ENCODE data around the gene SAMD4B. TPM values are rescaled to one million over a fixed set of nuclear protein-coding genes. Genes with fewer than 3 reads are reported as not detected.

SAMD4B gene

GRCh38 chr19:39433480-39434079, 91.4 kb downstream of the SAMD4B start:
- Histone ChIP-seq H2BK5ac (ENCODE audit: low read length) (no peak overlapping the region), H2BK15ac (ENCODE audit: low read length) (no peak overlapping the region), H3K14ac (ENCODE audit: low read length) (no peak overlapping the region), H3K36me3 (replicated peaks in 1 of 2; ENCODE audit: control insufficient read depth in 2 of 2, insufficient read depth in 2 of 2, low read length in 2 of 2) (peaks cover 29 to 31% of the 10 kb centered on the region in 2 donors), H3K18ac (ENCODE audit: low read length) (no peak overlapping the region), H3K9me3 (replicated peaks in 1 of 2; ENCODE audit: control insufficient read depth in 2 of 2, insufficient read depth in 1 of 2, low read depth in 1 of 2, low read length in 2 of 2) (no peaks in the 10 kb centered on the region), H4K91ac (ENCODE audit: low read depth, low read length, poor library complexity) (no peak overlapping the region), H3K4me3 (ENCODE audit: low read length in 2 of 2) (peak overlapping the region; percentile 8 to 22), H3K27ac (replicated peaks; ENCODE audit: low read length) (no peak overlapping the region), H2BK120ac (ENCODE audit: low read depth, low read length) (no peak overlapping the region), H2AFZ (ENCODE audit: low read length) (no peak overlapping the region), H3K4ac (ENCODE audit: low read length) (no peak overlapping the region), H3K27me3 (ENCODE audit: control insufficient read depth in 3 of 3, insufficient read depth in 3 of 3, low read depth in 1 of 3, low read length in 3 of 3) (no peaks in the 10 kb centered on the region), H2BK12ac (ENCODE audit: low read length) (no peak overlapping the region), H3K4me2 (ENCODE audit: insufficient read depth, low read length, poor library complexity, severe bottlenecking) (no peak overlapping the region), H3K9ac (ENCODE audit: low read depth, low read length, poor library complexity) (no peak overlapping the region), H4K8ac (ENCODE audit: low read depth, low read length) (no peak overlapping the region), H2AK5ac (ENCODE audit: low read depth, low read length) (no peak overlapping the region), H3K4me1 (ENCODE audit: control insufficient read depth in 2 of 2, insufficient read depth in 1 of 2, low read depth in 1 of 2, low read length in 2 of 2) (peaks cover 6 to 14% of the 10 kb centered on the region in 2 donors), H3K79me1 (ENCODE audit: low read depth, low read length) (peaks cover 11% of the 10 kb centered on the region), H3K23ac (ENCODE audit: low read depth, low read length, poor library complexity) (no peak overlapping the region)
- DNase-seq (ENCODE audit: low spot score), result no peak
- no CpG with 5 or more reads among the region's 8 CpGs for WGBS, 2 donors (ENCODE audit: extremely low coverage in 2 of 2, insufficient read length in 2 of 2, insufficient replicate concordance in 1 of 2)

GRCh38 chr19:39434123-39435076, 92.2 kb downstream of the SAMD4B start:
- H3K23ac ChIP-seq (ENCODE audit: low read depth, low read length, poor library complexity), result no peak overlapping the region
- H3K9ac ChIP-seq (ENCODE audit: low read depth, low read length, poor library complexity), result no peak overlapping the region
- no peaks in the 10 kb centered on the region for H3K9me3 ChIP-seq (replicated peaks in 1 of 2; ENCODE audit: control insufficient read depth in 2 of 2, insufficient read depth in 1 of 2, low read depth in 1 of 2, low read length in 2 of 2)
- H4K91ac ChIP-seq (ENCODE audit: low read depth, low read length, poor library complexity), result no peak overlapping the region
- no peaks in the 10 kb centered on the region for H3K27me3 ChIP-seq (ENCODE audit: control insufficient read depth in 3 of 3, insufficient read depth in 3 of 3, low read depth in 1 of 3, low read length in 3 of 3)
- peak overlapping the region in 1 of 2 donors; percentile 68 for H3K4me3 ChIP-seq (ENCODE audit: low read length in 2 of 2)
- DNase-seq (ENCODE audit: low spot score), result no peak
- no peak overlapping the region for H2BK12ac ChIP-seq (ENCODE audit: low read length)
- no peak overlapping the region for H2BK15ac ChIP-seq (ENCODE audit: low read length)
- H2BK5ac ChIP-seq (ENCODE audit: low read length), result no peak overlapping the region
- H3K27ac ChIP-seq (replicated peaks; ENCODE audit: low read length), result no peak overlapping the region
- peaks cover 11% of the 10 kb centered on the region for H3K79me1 ChIP-seq (ENCODE audit: low read depth, low read length)
- H2AK5ac ChIP-seq (ENCODE audit: low read depth, low read length), result no peak overlapping the region
- H3K4me1 ChIP-seq (ENCODE audit: control insufficient read depth in 2 of 2, insufficient read depth in 1 of 2, low read depth in 1 of 2, low read length in 2 of 2), result peaks cover 3 to 9% of the 10 kb centered on the region in 2 donors
- H3K14ac ChIP-seq (ENCODE audit: low read length), result no peak overlapping the region
- H2AFZ ChIP-seq (ENCODE audit: low read length), result no peak overlapping the region
- peaks cover 29 to 31% of the 10 kb centered on the region in 2 donors for H3K36me3 ChIP-seq (replicated peaks in 1 of 2; ENCODE audit: control insufficient read depth in 2 of 2, insufficient read depth in 2 of 2, low read length in 2 of 2)
- peak overlapping the region; percentile 44 for H3K4me2 ChIP-seq (ENCODE audit: insufficient read depth, low read length, poor library complexity, severe bottlenecking)
- no peak overlapping the region for H4K8ac ChIP-seq (ENCODE audit: low read depth, low read length)
- H3K18ac ChIP-seq (ENCODE audit: low read length), result no peak overlapping the region
- no peak overlapping the region for H2BK120ac ChIP-seq (ENCODE audit: low read depth, low read length)
- WGBS, 2 donors (ENCODE audit: extremely low coverage in 2 of 2, insufficient read length in 2 of 2, insufficient replicate concordance in 1 of 2), result no CpG with 5 or more reads among the region's 10 CpGs
- no peak overlapping the region for H3K4ac ChIP-seq (ENCODE audit: low read length)

Small RNAs within 50 kb of the gene (small RNA-seq; reads per million reads assigned to genes)
- gene AC011445.2 (ENCODE audit: insufficient read depth), result not detected
- not detected for gene MIR4530 (ENCODE audit: insufficient read depth)
- not detected for gene RN7SL566P (ENCODE audit: insufficient read depth)

Measured in neuronal stem cell (in vitro differentiated cells).